Measurements from ENCODE around the gene HM13.
"Not testable (repeated sequence)": the region's sequence is repeated elsewhere in the genome, so short reads cannot be mapped to it uniquely, and the experiment has no call there.

HM13 gene

DNA sequence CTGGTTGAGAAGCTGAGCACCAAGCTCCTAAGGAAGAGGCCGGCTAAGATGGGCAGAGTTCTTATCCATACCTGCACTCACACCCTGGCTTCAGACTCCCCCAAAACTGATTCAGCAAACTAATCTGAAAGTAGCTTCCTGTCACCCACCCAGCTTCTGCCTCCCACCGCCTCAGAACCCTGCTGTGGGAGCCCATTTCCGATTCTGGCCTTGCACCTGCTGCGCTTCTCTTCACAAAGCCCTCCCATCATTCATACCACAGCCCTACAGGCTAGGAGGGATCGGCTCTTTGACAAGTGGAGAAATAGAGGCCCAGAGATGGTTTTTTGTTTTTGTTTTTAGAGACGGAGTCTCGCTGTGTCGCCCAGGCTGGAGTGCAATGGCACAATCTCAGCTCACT lies 28.7 kb downstream of the HM13 start:
- H2AK5ac ChIP-seq (ENCODE audit: low read length, severe bottlenecking), result peak overlapping the region; percentile 84
- H3K18ac ChIP-seq (ENCODE audit: low read depth in 1 of 2, low read length in 2 of 2), result no peak overlapping the region
- WGBS, result 95% methylated on average over 8 of the region's 8 CpGs

DNA sequence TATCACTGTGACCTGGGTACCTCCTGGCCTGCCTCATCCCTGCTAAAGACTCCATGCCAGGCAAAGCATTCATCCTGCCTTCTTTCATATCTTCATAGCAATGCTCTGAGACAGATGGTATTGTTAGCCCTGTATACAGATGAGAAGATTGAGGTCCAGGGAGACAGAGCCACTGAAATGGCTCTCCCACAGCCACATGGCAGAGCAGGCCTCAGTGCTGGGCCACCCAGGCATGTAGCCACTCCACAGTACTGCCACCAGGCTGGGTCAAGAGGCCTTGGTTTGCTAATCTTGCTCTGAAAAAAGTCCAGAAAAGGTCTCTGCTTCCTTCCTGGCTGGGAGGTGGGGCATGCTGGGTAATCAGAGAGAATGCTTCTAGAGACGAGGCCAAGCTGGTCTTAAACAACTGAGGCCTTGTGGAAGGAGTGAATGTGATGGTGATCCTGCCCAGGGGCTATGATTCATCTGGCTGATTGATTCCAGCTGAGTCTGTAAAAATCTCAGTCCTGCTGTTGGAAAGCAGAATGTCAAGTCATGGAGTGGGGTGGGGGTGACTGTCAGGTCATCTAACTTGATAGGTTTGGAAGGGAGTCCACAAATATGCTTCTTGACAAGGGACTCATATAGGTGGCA lies 29.8 kb downstream of the HM13 start:
- peak overlapping the region; percentile 74 for H3K9ac ChIP-seq (ENCODE audit: low read length)
- no peak overlapping the region for H2BK15ac ChIP-seq (ENCODE audit: low read depth, poor library complexity, severe bottlenecking)
- peaks cover 28% of the 10 kb centered on the region for H3K79me1 ChIP-seq (replicated peaks; ENCODE audit: low read length, poor library complexity, severe bottlenecking)
- peak overlapping the region in 1 of 2 experiments; percentile 35 for H3K14ac ChIP-seq (ENCODE audit: low read length in 2 of 2)
- H3K4me2 ChIP-seq (ENCODE audit: low read length, poor library complexity, severe bottlenecking), result no peak overlapping the region
- peaks cover 50% of the 10 kb centered on the region for H3K4me1 ChIP-seq (ENCODE audit: control insufficient read depth, insufficient read depth, low read depth, low read length)
- H3K4ac ChIP-seq (ENCODE audit: low read depth in 1 of 2, low read length in 2 of 2), result peak overlapping the region in 1 of 2 experiments; percentile 86
- peak overlapping the region in 1 of 2 experiments; percentile 69 for H2BK12ac ChIP-seq (ENCODE audit: low read length in 2 of 2)
- peak overlapping the region in 1 of 2 experiments; percentile 57 for H3K23ac ChIP-seq (ENCODE audit: low read length in 2 of 2)
- H4K8ac ChIP-seq (ENCODE audit: low read length), result peak overlapping the region; percentile 3
- H2AK5ac ChIP-seq (ENCODE audit: low read length, severe bottlenecking), result peak overlapping the region; percentile 18
- no peak overlapping the region for H2BK120ac ChIP-seq (ENCODE audit: low read depth, low read length)
- H3K27ac ChIP-seq (ENCODE audit: low read length, poor library complexity, severe bottlenecking), result peak overlapping the region; percentile 79
- 22% methylated on average over 1 of the region's 1 CpG for WGBS
- peaks cover 58 to 77% of the 10 kb centered on the region in 2 experiments for H3K36me3 ChIP-seq (ENCODE audit: control insufficient read depth in 1 of 2, insufficient read depth in 2 of 2, low read depth in 1 of 2, low read length in 2 of 2)
- peak overlapping the region in 1 of 2 experiments; percentile 95 for H3K18ac ChIP-seq (ENCODE audit: low read depth in 1 of 2, low read length in 2 of 2)
- H4K91ac ChIP-seq (ENCODE audit: low read length), result peak overlapping the region; percentile 37
- peak overlapping the region; percentile 39 for H2BK5ac ChIP-seq (ENCODE audit: low read depth, low read length, poor library complexity, severe bottlenecking)
- H2AFZ ChIP-seq (ENCODE audit: low read depth, low read length), result no peak overlapping the region
- no peaks in the 10 kb centered on the region for H3K9me3 ChIP-seq (ENCODE audit: control insufficient read depth, low read length)
- no peak overlapping the region for H3K4me3 ChIP-seq (ENCODE audit: insufficient read depth in 1 of 2, low read depth in 1 of 2, low read length in 2 of 2)
- DNase-seq, result peak; percentile 95
- H3K27me3 ChIP-seq (ENCODE audit: control insufficient read depth in 1 of 2, insufficient read depth in 1 of 2, low read length in 2 of 2), result no peaks in the 10 kb centered on the region

More for the DNA sequence above, 28.7 kb downstream of the HM13 start:
- Histone ChIP-seq H4K8ac (ENCODE audit: low read length) (no peak overlapping the region), H3K27me3 (ENCODE audit: control insufficient read depth in 1 of 2, insufficient read depth in 1 of 2, low read length in 2 of 2) (no peaks in the 10 kb centered on the region), H2AFZ (ENCODE audit: low read depth, low read length) (no peak overlapping the region), H3K27ac (ENCODE audit: low read length, poor library complexity, severe bottlenecking) (peak overlapping the region; percentile 82), H2BK15ac (ENCODE audit: low read depth, poor library complexity, severe bottlenecking) (no peak overlapping the region), H3K4me1 (ENCODE audit: control insufficient read depth, insufficient read depth, low read depth, low read length) (peaks cover 45% of the 10 kb centered on the region), H3K9ac (ENCODE audit: low read length) (peak overlapping the region; percentile 40), H2BK5ac (ENCODE audit: low read depth, low read length, poor library complexity, severe bottlenecking) (no peak overlapping the region), H3K4me2 (ENCODE audit: low read length, poor library complexity, severe bottlenecking) (no peak overlapping the region), H3K23ac (ENCODE audit: low read length in 2 of 2) (no peak overlapping the region), H4K91ac (ENCODE audit: low read length) (no peak overlapping the region), H3K4ac (ENCODE audit: low read depth in 1 of 2, low read length in 2 of 2) (no peak overlapping the region), H3K4me3 (ENCODE audit: insufficient read depth in 1 of 2, low read depth in 1 of 2, low read length in 2 of 2) (no peak overlapping the region), H3K79me1 (replicated peaks; ENCODE audit: low read length, poor library complexity, severe bottlenecking) (peaks cover 30% of the 10 kb centered on the region), H3K9me3 (ENCODE audit: control insufficient read depth, low read length) (no peaks in the 10 kb centered on the region), H2BK120ac (ENCODE audit: low read depth, low read length) (no peak overlapping the region), H2BK12ac (ENCODE audit: low read length in 2 of 2) (no peak overlapping the region), H3K14ac (ENCODE audit: low read length in 2 of 2) (no peak overlapping the region), H3K36me3 (ENCODE audit: control insufficient read depth in 1 of 2, insufficient read depth in 2 of 2, low read depth in 1 of 2, low read length in 2 of 2) (peaks cover 57 to 77% of the 10 kb centered on the region in 2 experiments)
- no peak for DNase-seq

DNA sequence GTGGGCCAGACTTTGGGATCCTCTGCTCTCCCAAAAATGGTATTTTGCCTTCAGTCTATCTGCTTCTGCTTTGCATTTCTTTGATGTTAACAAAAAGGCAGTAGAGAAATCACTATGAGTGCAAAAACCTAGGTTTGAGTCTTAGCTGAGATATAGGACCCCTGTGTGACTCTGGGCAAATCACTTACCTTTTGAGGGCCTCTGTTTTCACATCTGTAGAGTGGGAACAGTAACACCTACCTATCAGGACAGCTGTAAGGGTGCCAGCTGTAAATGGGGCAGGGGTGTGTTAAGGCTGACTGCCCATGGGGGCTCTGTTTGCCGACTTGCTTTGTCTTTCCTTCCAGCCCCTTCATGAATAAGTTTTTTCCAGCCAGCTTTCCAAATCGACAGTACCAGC lies 30.4 kb downstream of the HM13 start:
- WGBS, result 91% methylated on average over 2 of the region's 2 CpGs
- H2BK5ac ChIP-seq (ENCODE audit: low read depth, low read length, poor library complexity, severe bottlenecking), result peak overlapping the region; percentile 86

DNA sequence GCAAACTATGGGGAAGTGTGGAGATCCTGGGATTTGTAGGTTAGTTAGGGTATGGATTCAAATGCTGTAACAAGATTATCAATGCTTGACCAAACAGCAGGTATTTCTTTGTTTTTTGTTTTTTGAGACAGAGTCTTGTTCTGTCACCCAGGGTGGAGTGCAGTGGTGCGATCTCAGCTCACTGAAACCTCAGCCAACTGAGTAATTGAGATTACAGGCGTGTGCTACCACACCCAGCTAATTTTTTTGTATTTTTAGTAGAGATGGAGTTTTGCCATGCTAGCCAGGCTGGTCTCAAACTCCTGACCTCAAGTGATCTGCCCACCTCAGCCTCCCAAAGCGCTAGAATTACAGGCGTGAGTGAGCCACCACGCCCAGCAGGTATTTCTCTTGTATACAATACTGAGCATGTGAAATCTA lies 31.4 kb downstream of the HM13 start:
- not testable (repeated sequence) for H2AFZ ChIP-seq (ENCODE audit: low read depth, low read length); H3K4ac ChIP-seq (ENCODE audit: low read depth in 1 of 2, low read length in 2 of 2); H3K4me2 ChIP-seq (ENCODE audit: low read length, poor library complexity, severe bottlenecking); H2AK5ac ChIP-seq (ENCODE audit: low read length, severe bottlenecking); H2BK12ac ChIP-seq (ENCODE audit: low read length in 2 of 2); H3K23ac ChIP-seq (ENCODE audit: low read length in 2 of 2); H4K8ac ChIP-seq (ENCODE audit: low read length); H4K91ac ChIP-seq (ENCODE audit: low read length); H3K27me3 ChIP-seq (ENCODE audit: control insufficient read depth in 1 of 2, insufficient read depth in 1 of 2, low read length in 2 of 2); H3K14ac ChIP-seq (ENCODE audit: low read length in 2 of 2); H2BK5ac ChIP-seq (ENCODE audit: low read depth, low read length, poor library complexity, severe bottlenecking); H3K9me3 ChIP-seq (ENCODE audit: control insufficient read depth, low read length); DNase-seq; H2BK120ac ChIP-seq (ENCODE audit: low read depth, low read length); H3K18ac ChIP-seq (ENCODE audit: low read depth in 1 of 2, low read length in 2 of 2); H3K4me3 ChIP-seq (ENCODE audit: insufficient read depth in 1 of 2, low read depth in 1 of 2, low read length in 2 of 2)
- Histone ChIP-seq H3K9ac (ENCODE audit: low read length) (peak overlapping the region; percentile 74), H3K79me1 (replicated peaks; ENCODE audit: low read length, poor library complexity, severe bottlenecking) (peaks cover 26% of the 10 kb centered on the region), H3K4me1 (ENCODE audit: control insufficient read depth, insufficient read depth, low read depth, low read length) (peaks cover 54% of the 10 kb centered on the region), H2BK15ac (ENCODE audit: low read depth, poor library complexity, severe bottlenecking) (peak overlapping the region; percentile 29), H3K36me3 (ENCODE audit: control insufficient read depth in 1 of 2, insufficient read depth in 2 of 2, low read depth in 1 of 2, low read length in 2 of 2) (peaks cover 57 to 77% of the 10 kb centered on the region in 2 experiments), H3K27ac (ENCODE audit: low read length, poor library complexity, severe bottlenecking) (peak overlapping the region; percentile 79)
- WGBS, result 98% methylated on average over 5 of the region's 5 CpGs

More for the DNA sequence above, 30.4 kb downstream of the HM13 start:
- Histone ChIP-seq H3K9ac (ENCODE audit: low read length) (peak overlapping the region; percentile 74), H3K27me3 (ENCODE audit: control insufficient read depth in 1 of 2, insufficient read depth in 1 of 2, low read length in 2 of 2) (no peaks in the 10 kb centered on the region), H3K4me3 (ENCODE audit: insufficient read depth in 1 of 2, low read depth in 1 of 2, low read length in 2 of 2) (peak overlapping the region in 1 of 2 experiments; percentile 10), H3K4ac (ENCODE audit: low read depth in 1 of 2, low read length in 2 of 2) (no peak overlapping the region), H3K4me1 (ENCODE audit: control insufficient read depth, insufficient read depth, low read depth, low read length) (peaks cover 54% of the 10 kb centered on the region), H2AFZ (ENCODE audit: low read depth, low read length) (no peak overlapping the region), H3K36me3 (ENCODE audit: control insufficient read depth in 1 of 2, insufficient read depth in 2 of 2, low read depth in 1 of 2, low read length in 2 of 2) (peaks cover 58 to 77% of the 10 kb centered on the region in 2 experiments), H3K18ac (ENCODE audit: low read depth in 1 of 2, low read length in 2 of 2) (no peak overlapping the region), H4K8ac (ENCODE audit: low read length) (no peak overlapping the region), H2BK12ac (ENCODE audit: low read length in 2 of 2) (peak overlapping the region in 1 of 2 experiments; percentile 35), H3K4me2 (ENCODE audit: low read length, poor library complexity, severe bottlenecking) (no peak overlapping the region), H4K91ac (ENCODE audit: low read length) (no peak overlapping the region), H2BK120ac (ENCODE audit: low read depth, low read length) (no peak overlapping the region), H3K79me1 (replicated peaks; ENCODE audit: low read length, poor library complexity, severe bottlenecking) (peaks cover 31% of the 10 kb centered on the region), H2AK5ac (ENCODE audit: low read length, severe bottlenecking) (peak overlapping the region; percentile 37), H3K23ac (ENCODE audit: low read length in 2 of 2) (no peak overlapping the region), H2BK15ac (ENCODE audit: low read depth, poor library complexity, severe bottlenecking) (no peak overlapping the region), H3K14ac (ENCODE audit: low read length in 2 of 2) (no peak overlapping the region), H3K27ac (ENCODE audit: low read length, poor library complexity, severe bottlenecking) (peak overlapping the region; percentile 79), H3K9me3 (ENCODE audit: control insufficient read depth, low read length) (no peaks in the 10 kb centered on the region)
- no peak for DNase-seq

Data from mesenchymal stem cell (in vitro differentiated cells and primary cell).